Smooth muscle cell (in vitro differentiated cells): ENCODE measurements around the gene ZBED3. TPM values are rescaled to one million over a fixed set of nuclear protein-coding genes. Genes with fewer than 3 reads are reported as not detected.
"Not testable (repeated sequence)": the region's sequence is repeated elsewhere in the genome, so short reads cannot be mapped to it uniquely, and the experiment has no call there.

ENCODE experiments used
- DNase-seq: peaks from one replicate; lab custom pipeline; 2025; ENCODE audit not compliant: unreplicated experiment; lab: John Stamatoyannopoulos, UW
- H2AFZ ChIP-seq: fragments of 200-600 bp; sonication (generic); 2 replicates; pipeline ENCODE4 v1.6.0; 2016; ENCODE audit warnings: antibody characterized with exemption, low read depth, mild to moderate bottlenecking
- H3F3A ChIP-seq: fragments of 200-600 bp; sonication (generic); 2 replicates; pipeline ENCODE4 v1.6.0; 2017; ENCODE audit warnings: antibody characterized with exemption, low read depth
- H3K27ac ChIP-seq: fragments of 200-600 bp; sonication (generic); 2 replicates; pipeline ENCODE4 v1.5.1; 2016; ENCODE audit warnings: low read depth, mild to moderate bottlenecking
- H3K27me3 ChIP-seq: fragments of 200-600 bp; sonication (generic); 2 replicates; pipeline ENCODE4 v1.6.1; 2016; ENCODE audit warnings: low read depth, mild to moderate bottlenecking
- H3K36me3 ChIP-seq: fragments of 200-600 bp; sonication (generic); 2 replicates; pipeline ENCODE4 v1.5.1; 2016; ENCODE audit warnings: low read depth
- H3K4me1 ChIP-seq: fragments of 200-600 bp; sonication (generic); 2 replicates; pipeline ENCODE4 v1.5.1; 2016; ENCODE audit warnings: low read depth
- H3K4me2 ChIP-seq: fragments of 200-600 bp; sonication (generic); 2 replicates; pipeline ENCODE4 v1.6.0; 2016; ENCODE audit warnings: mild to moderate bottlenecking
- H3K4me3 ChIP-seq: fragments of 200-600 bp; sonication (generic); 2 replicates; pipeline ENCODE4 v1.5.1; 2016; ENCODE audit warnings: mild to moderate bottlenecking
- H3K79me2 ChIP-seq: fragments of 200-600 bp; sonication (generic); 2 replicates; pipeline ENCODE4 v1.6.0; 2016; ENCODE audit warnings: low read depth, mild to moderate bottlenecking
- H3K9ac ChIP-seq: fragments of 200-600 bp; sonication (generic); 2 replicates; pipeline ENCODE4 v1.6.0; 2016; ENCODE audit warnings: low read depth
- H3K9me3 ChIP-seq: fragments of 200-600 bp; sonication (generic); replicated peaks from 2 replicates; pipeline ENCODE4 v1.5.1; 2016; ENCODE audit warnings: low read depth
- H4K20me1 ChIP-seq: fragments of 200-600 bp; sonication (generic); 2 replicates; pipeline ENCODE4 v1.6.0; 2016; ENCODE audit warnings: low read depth
- CTCF ChIP-seq: fragments of 200-600 bp; sonication (generic); IDR thresholded peaks from 2 replicates; pipeline ENCODE4 v1.5.1; 2017; ENCODE audit warnings: borderline replicate concordance, mild to moderate bottlenecking, antibody characterized with exemption; ENCODE audit not compliant: insufficient read depth, poor library complexity, severe bottlenecking
- WGBS: methylation state at CpG from one replicate; pipeline ENCODE4 v1.1.7; 2016; ENCODE audit warnings: low lambda C conversion rate; 5-methylcytosine and 5-hydroxymethylcytosine counted together
- polyA plus RNA-seq: library from polyadenylated mRNA; unstranded; fragments of >200 nt; fragmentation: Nextera tagmentation; extraction: Ambion mirVana; gene quantifications from 2 replicates; pipeline ENCODE4 v1.2.1, GENCODE V29; 2016
- total RNA-seq: library from RNA; depleted of rRNA; stranded (reverse); fragments of >200 nt; gene quantifications from 2 replicates; pipeline ENCODE4 v1.2.3, GENCODE V29; 2014

ZBED3 gene
- total and polyA plus RNA-seq, 2 experiments from 2014 or later = 1.6 to 4.8 TPM

GRCh38 chr5:77120086-77120485, 33.0 kb upstream of the ZBED3 start:
- H3K27ac ChIP-seq = no peak overlapping the region
- H2AFZ ChIP-seq = no peak overlapping the region
- H3K79me2 ChIP-seq = no peaks in the 10 kb centered on the region
- H4K20me1 ChIP-seq = no peaks in the 10 kb centered on the region
- no peaks in the 10 kb centered on the region for H3K4me1 ChIP-seq
- H3K27me3 ChIP-seq = no peaks in the 10 kb centered on the region
- DNase-seq = no peak
- no peaks in the 10 kb centered on the region for H3K36me3 ChIP-seq
- no peak overlapping the region for H3K4me3 ChIP-seq
- 95% methylated on average over 2 of the region's 2 CpGs for WGBS
- H3K4me2 ChIP-seq = no peak overlapping the region
- no peak overlapping the region for H3K9ac ChIP-seq
- H3K9me3 ChIP-seq = no peaks in the 10 kb centered on the region
- H3F3A ChIP-seq = no peaks in the 10 kb centered on the region
- TF ChIP-seq CTCF = no peak

- Histone ChIP-seq H4K20me1 (no peaks in the 10 kb centered on the region), H3K27ac (no peak overlapping the region), H3K9ac (no peak overlapping the region), H3K4me1 (no peaks in the 10 kb centered on the region), H2AFZ (no peak overlapping the region), H3K4me2 (no peak overlapping the region), H3K4me3 (no peak overlapping the region), H3K79me2 (no peaks in the 10 kb centered on the region), H3K9me3 (no peaks in the 10 kb centered on the region), H3K27me3 (no peaks in the 10 kb centered on the region), H3F3A (no peaks in the 10 kb centered on the region), H3K36me3 (no peaks in the 10 kb centered on the region)
- 100% methylated on average over 2 of the region's 2 CpGs for whole genome bisulfite sequencing
- DNase-seq = no peak
- no peak for TF ChIP-seq CTCF
Observed at GRCh38 chr5:77117161-77117560, 30.1 kb upstream of the ZBED3 start.

GRCh38 chr5:77107035-77107434, 19.9 kb upstream of the ZBED3 start:
- not testable (repeated sequence) for H3K4me2 ChIP-seq, H3F3A ChIP-seq, H3K4me1 ChIP-seq, H4K20me1 ChIP-seq, H3K4me3 ChIP-seq, H3K36me3 ChIP-seq, H3K27me3 ChIP-seq, H3K27ac ChIP-seq, H3K9ac ChIP-seq, H2AFZ ChIP-seq, H3K9me3 ChIP-seq, DNase-seq, H3K79me2 ChIP-seq
- WGBS = 97% methylated on average over 4 of the region's 4 CpGs

- no peak overlapping the region for H3K27ac ChIP-seq
- H3K4me1 ChIP-seq = no peaks in the 10 kb centered on the region
- no peak overlapping the region for H3K9ac ChIP-seq
- H3K9me3 ChIP-seq = no peaks in the 10 kb centered on the region
- H3F3A ChIP-seq = no peaks in the 10 kb centered on the region
- no peak for TF ChIP-seq CTCF
- H3K4me2 ChIP-seq = no peak overlapping the region
- no peak overlapping the region for H3K4me3 ChIP-seq
- H2AFZ ChIP-seq = no peak overlapping the region
- H3K36me3 ChIP-seq = no peaks in the 10 kb centered on the region
- no peaks in the 10 kb centered on the region for H3K27me3 ChIP-seq
- H4K20me1 ChIP-seq = no peaks in the 10 kb centered on the region
- H3K79me2 ChIP-seq = no peaks in the 10 kb centered on the region
- DNase-seq = no peak
Observed at GRCh38 chr5:77104813-77105212, 17.7 kb upstream of the ZBED3 start.
